ENCODE data around the gene BCL11A. TPM values are rescaled to one million over a fixed set of nuclear protein-coding genes. Genes with fewer than 3 reads are reported as not detected.

The BCL11A gene
- total RNA-seq, 1 experiment from 2014 or later, result 0.29 TPM

GRCh38 chr2:60476206-60476954 is 77.1 kb downstream of the BCL11A start:
- peaks cover 15% of the 10 kb centered on the region for H3K4me1 ChIP-seq
- no peak overlapping the region for H3K4me3 Mint-ChIP-seq (ENCODE audit: unreplicated experiment)
- no peaks in the 10 kb centered on the region for H3K27me3 Mint-ChIP-seq (ENCODE audit: insufficient read depth, unreplicated experiment)
- H3K9me3 ChIP-seq, result no peaks in the 10 kb centered on the region
- H3K27ac Mint-ChIP-seq (ENCODE audit: unreplicated experiment), result no peak overlapping the region
- ChIA-PET POLR2A (no interaction called here), CTCF (no interaction called here)
- H3K36me3 Mint-ChIP-seq (ENCODE audit: insufficient read depth, unreplicated experiment), result no peaks in the 10 kb centered on the region
- DNase-seq, result no peak
- peaks cover 13% of the 10 kb centered on the region for H3K4me1 Mint-ChIP-seq (ENCODE audit: low read depth, unreplicated experiment)
- H3K9me3 Mint-ChIP-seq (ENCODE audit: unreplicated experiment), result no peaks in the 10 kb centered on the region
- no peaks in the 10 kb centered on the region for H3K27me3 ChIP-seq (replicated peaks; ENCODE audit: control insufficient read depth, insufficient read depth, low read length)
- no TSS peak for BruUV-seq (replicated peaks)
- TF ChIP-seq CTCF (IDR thresholded peaks at IDR 0.05; ENCODE audit: insufficient read depth in 1 of 2, low read depth in 1 of 2, low read length in 1 of 2, severe bottlenecking in 1 of 2, unreplicated experiment in 1 of 2), result no peak
- intact Hi-C loops (cut with micrococcal nuclease; ENCODE audit: unreplicated experiment), result no loop called here
- no peak overlapping the region for H3K4me3 ChIP-seq (ENCODE audit: low read depth, low read length)
- H3K36me3 ChIP-seq (ENCODE audit: control insufficient read depth, insufficient read depth, low read length), result no peaks in the 10 kb centered on the region

GRCh38 chr2:60475123-60475830 is 78.2 kb downstream of the BCL11A start:
- DNase-seq, result no peak
- H3K36me3 Mint-ChIP-seq (ENCODE audit: insufficient read depth, unreplicated experiment), result no peaks in the 10 kb centered on the region
- Histone ChIP-seq H3K36me3 (ENCODE audit: control insufficient read depth, insufficient read depth, low read length) (no peaks in the 10 kb centered on the region), H3K4me3 (ENCODE audit: low read depth, low read length) (no peak overlapping the region), H3K9me3 (no peaks in the 10 kb centered on the region), H3K27me3 (replicated peaks; ENCODE audit: control insufficient read depth, insufficient read depth, low read length) (no peaks in the 10 kb centered on the region), H3K4me1 (peaks cover 7% of the 10 kb centered on the region)
- no peak for TF ChIP-seq CTCF (IDR thresholded peaks at IDR 0.05; ENCODE audit: insufficient read depth in 1 of 2, low read depth in 1 of 2, low read length in 1 of 2, severe bottlenecking in 1 of 2, unreplicated experiment in 1 of 2)
- BruUV-seq (replicated peaks), result no TSS peak
- no peaks in the 10 kb centered on the region for H3K27me3 Mint-ChIP-seq (ENCODE audit: insufficient read depth, unreplicated experiment)
- intact Hi-C loops (cut with micrococcal nuclease; ENCODE audit: unreplicated experiment), result no loop called here
- ChIA-PET CTCF (no interaction called here), POLR2A (no interaction called here)
- no peak overlapping the region for H3K27ac Mint-ChIP-seq (ENCODE audit: unreplicated experiment)
- H3K4me3 Mint-ChIP-seq (ENCODE audit: unreplicated experiment), result no peak overlapping the region
- H3K9me3 Mint-ChIP-seq (ENCODE audit: unreplicated experiment), result no peaks in the 10 kb centered on the region
- peaks cover 6% of the 10 kb centered on the region for H3K4me1 Mint-ChIP-seq (ENCODE audit: low read depth, unreplicated experiment)

- Histone ChIP-seq H3K27me3 (replicated peaks; ENCODE audit: control insufficient read depth, insufficient read depth, low read length) (no peaks in the 10 kb centered on the region), H3K9me3 (no peaks in the 10 kb centered on the region), H3K4me1 (no peaks in the 10 kb centered on the region; the same call in 1 of the 2 replicates), H3K36me3 (ENCODE audit: control insufficient read depth, insufficient read depth, low read length) (no peaks in the 10 kb centered on the region), H3K4me3 (ENCODE audit: low read depth, low read length) (no peak overlapping the region)
- H3K9me3 Mint-ChIP-seq (ENCODE audit: unreplicated experiment), result no peaks in the 10 kb centered on the region
- no TSS peak for BruUV-seq (replicated peaks)
- TF ChIP-seq CTCF (IDR thresholded peaks at IDR 0.05; ENCODE audit: insufficient read depth in 1 of 2, low read depth in 1 of 2, low read length in 1 of 2, severe bottlenecking in 1 of 2, unreplicated experiment in 1 of 2), result no peak
- ChIA-PET CTCF (no interaction called here), POLR2A (no interaction called here)
- no peaks in the 10 kb centered on the region for H3K36me3 Mint-ChIP-seq (ENCODE audit: insufficient read depth, unreplicated experiment)
- intact Hi-C loops (cut with micrococcal nuclease; ENCODE audit: unreplicated experiment), result no loop called here
- no peak overlapping the region for H3K4me3 Mint-ChIP-seq (ENCODE audit: unreplicated experiment)
- no peaks in the 10 kb centered on the region for H3K27me3 Mint-ChIP-seq (ENCODE audit: insufficient read depth, unreplicated experiment)
- no peak overlapping the region for H3K27ac Mint-ChIP-seq (ENCODE audit: unreplicated experiment)
- no peak for DNase-seq
- peaks cover 5% of the 10 kb centered on the region for H3K4me1 Mint-ChIP-seq (ENCODE audit: low read depth, unreplicated experiment)
These were observed 79.2 kb downstream of the BCL11A start for GRCh38 chr2:60474301-60474700.

Data from Caco-2 (cell line).